Mesenchymal stem cell (in vitro differentiated cells and primary cell): ENCODE results near the gene KRTAP5-1.
"Not testable (repeated sequence)": the region's sequence is repeated elsewhere in the genome, so short reads cannot be mapped to it uniquely, and the experiment has no call there.

Experiments
- DNase-seq: peaks from one replicate; pipeline ENCODE4 v3.0.0-alpha.2; 2013
- H2AFZ ChIP-seq: one replicate; pipeline ENCODE4 v1.6.1; 2013; ENCODE audit warnings: low read depth, mild to moderate bottlenecking, control low read depth, inconsistent platforms, low read length, moderate library complexity
- H2AK5ac ChIP-seq: 2 replicates; pipeline ENCODE4 v1.6.1; 2013; ENCODE audit warnings: low read length, moderate library complexity, mild to moderate bottlenecking, inconsistent platforms; ENCODE audit not compliant: severe bottlenecking
- H2BK120ac ChIP-seq: one replicate; pipeline ENCODE4 v1.6.1; 2013; ENCODE audit warnings: low read depth, mild to moderate bottlenecking, inconsistent platforms, low read length, moderate library complexity
- H2BK12ac ChIP-seq, 2 experiments: one replicate each; pipeline ENCODE4 v1.6.1; 2013; ENCODE audit warnings: inconsistent platforms in 2 of 2, low read length in 2 of 2, mild to moderate bottlenecking in 2 of 2, moderate library complexity in 2 of 2, control low read depth in 1 of 2
- H2BK15ac ChIP-seq: one replicate; pipeline ENCODE4 v1.6.1; 2013; ENCODE audit warnings: mild to moderate bottlenecking, low read depth, inconsistent platforms; ENCODE audit not compliant: poor library complexity, severe bottlenecking
- H2BK5ac ChIP-seq: 2 replicates; pipeline ENCODE4 v1.6.1; 2013; ENCODE audit warnings: low read depth, mild to moderate bottlenecking, low read length, control low read depth, inconsistent platforms; ENCODE audit not compliant: poor library complexity, severe bottlenecking
- H3K14ac ChIP-seq, 2 experiments: one replicate each; pipeline ENCODE4 v1.6.1; 2013; ENCODE audit warnings: inconsistent platforms in 2 of 2, low read length in 2 of 2, control low read depth in 1 of 2, mild to moderate bottlenecking in 1 of 2, moderate library complexity in 1 of 2
- H3K18ac ChIP-seq, 2 experiments: one replicate each; pipeline ENCODE4 v1.6.1; 2013; ENCODE audit warnings: inconsistent platforms in 2 of 2, low read length in 2 of 2, control low read depth in 1 of 2, low read depth in 1 of 2, mild to moderate bottlenecking in 1 of 2
- H3K23ac ChIP-seq, 2 experiments: one replicate each; pipeline ENCODE4 v1.6.1; 2013; ENCODE audit warnings: inconsistent platforms in 2 of 2, low read length in 2 of 2, mild to moderate bottlenecking in 2 of 2, moderate library complexity in 2 of 2, control low read depth in 1 of 2
- H3K27ac ChIP-seq: 2 replicates; pipeline ENCODE4 v1.5.1; 2013; ENCODE audit warnings: mild to moderate bottlenecking, moderate library complexity, low read length, control low read depth, inconsistent platforms; ENCODE audit not compliant: poor library complexity, severe bottlenecking
- H3K27me3 ChIP-seq, 2 experiments: 2 replicates each; pipeline versions ENCODE4 v1.6.1 to v1.7.0; 2013; ENCODE audit warnings: low read length in 2 of 2, mild to moderate bottlenecking in 2 of 2, moderate library complexity in 2 of 2, control low read depth in 1 of 2, inconsistent platforms in 1 of 2; ENCODE audit not compliant: control insufficient read depth in 1 of 2, insufficient read depth in 1 of 2
- H3K36me3 ChIP-seq, 2 experiments: 2 replicates each; pipeline versions ENCODE4 v1.6.1 to v1.7.0; 2013; ENCODE audit warnings: low read length in 2 of 2, control low read depth in 1 of 2, inconsistent platforms in 1 of 2, low read depth in 1 of 2, mild to moderate bottlenecking in 1 of 2; ENCODE audit not compliant: insufficient read depth in 2 of 2, control insufficient read depth in 1 of 2
- H3K4ac ChIP-seq, 2 experiments: one replicate each; pipeline ENCODE4 v1.6.1; 2013; ENCODE audit warnings: inconsistent platforms in 2 of 2, low read length in 2 of 2, mild to moderate bottlenecking in 2 of 2, moderate library complexity in 2 of 2, control low read depth in 1 of 2, low read depth in 1 of 2
- H3K4me1 ChIP-seq: 2 replicates; pipeline ENCODE4 v1.6.1; 2013; ENCODE audit warnings: low read depth, low read length, control low read depth; ENCODE audit not compliant: control insufficient read depth, insufficient read depth
- H3K4me2 ChIP-seq: 2 replicates; pipeline ENCODE4 v1.6.1; 2013; ENCODE audit warnings: low read length, mild to moderate bottlenecking, inconsistent platforms; ENCODE audit not compliant: poor library complexity, severe bottlenecking
- H3K4me3 ChIP-seq, 2 experiments: 2 replicates each; pipeline versions ENCODE4 v1.5.1 to v1.7.0; 2013; ENCODE audit warnings: low read length in 2 of 2, mild to moderate bottlenecking in 2 of 2, control low read depth in 1 of 2, low read depth in 1 of 2; ENCODE audit not compliant: insufficient read depth in 1 of 2
- H3K79me1 ChIP-seq: replicated peaks from 2 replicates; pipeline ENCODE4 v1.6.1; 2013; ENCODE audit warnings: mild to moderate bottlenecking, control low read depth, low read length, inconsistent platforms; ENCODE audit not compliant: poor library complexity, severe bottlenecking
- H3K9ac ChIP-seq: 2 replicates; pipeline ENCODE4 v1.7.0; 2013; ENCODE audit warnings: mild to moderate bottlenecking, low read length, moderate library complexity
- H3K9me3 ChIP-seq: 2 replicates; pipeline ENCODE4 v1.7.0; 2013; ENCODE audit warnings: mild to moderate bottlenecking, low read length; ENCODE audit not compliant: control insufficient read depth
- H4K8ac ChIP-seq: one replicate; pipeline ENCODE4 v1.6.1; 2013; ENCODE audit warnings: inconsistent platforms, mild to moderate bottlenecking, low read length, moderate library complexity
- H4K91ac ChIP-seq: one replicate; pipeline ENCODE4 v1.6.1; 2013; ENCODE audit warnings: mild to moderate bottlenecking, low read length, inconsistent platforms
- WGBS: methylation state at CpG from one replicate; pipeline ENCODE4 v1.1.7; 2013; ENCODE audit warnings: mixed read lengths; 5-methylcytosine and 5-hydroxymethylcytosine counted together

Gene KRTAP5-1

GRCh38 chr11:1605923-1606322 is 20.8 kb upstream of the KRTAP5-1 start:
- H3K4ac ChIP-seq, H3K36me3 ChIP-seq, H3K14ac ChIP-seq, H2BK12ac ChIP-seq, H3K18ac ChIP-seq, H3K9ac ChIP-seq, H3K4me1 ChIP-seq, H4K8ac ChIP-seq, H3K4me3 ChIP-seq, H3K79me1 ChIP-seq, H3K4me2 ChIP-seq, H3K9me3 ChIP-seq, H3K27ac ChIP-seq, H4K91ac ChIP-seq, H2AFZ ChIP-seq, H2AK5ac ChIP-seq, DNase-seq, H2BK5ac ChIP-seq, H2BK15ac ChIP-seq, H2BK120ac ChIP-seq, H3K23ac ChIP-seq: not testable (repeated sequence)
- 81% methylated on average over 12 of the region's 13 CpGs for WGBS
- H3K27me3 ChIP-seq: peaks cover 52 to 69% of the 10 kb centered on the region in 2 experiments

- Histone ChIP-seq H3K36me3 (no peaks in the 10 kb centered on the region), H3K9me3 (no peaks in the 10 kb centered on the region), H2AFZ (no peak overlapping the region), H3K9ac (no peak overlapping the region), H3K14ac (no peak overlapping the region), H3K27ac (no peak overlapping the region), H4K91ac (no peak overlapping the region), H3K18ac (no peak overlapping the region), H3K79me1 (no peaks in the 10 kb centered on the region), H3K27me3 (peaks cover 63 to 80% of the 10 kb centered on the region in 2 experiments), H2BK5ac (no peak overlapping the region), H2AK5ac (no peak overlapping the region), H3K4me1 (peaks cover 2% of the 10 kb centered on the region), H3K4me2 (no peak overlapping the region), H2BK120ac (no peak overlapping the region), H2BK12ac (no peak overlapping the region), H3K23ac (no peak overlapping the region), H2BK15ac (no peak overlapping the region), H4K8ac (no peak overlapping the region), H3K4ac (no peak overlapping the region), H3K4me3 (no peak overlapping the region)
- WGBS: 85% methylated on average over 7 of the region's 7 CpGs
- DNase-seq: no peak
Measured at GRCh38 chr11:1604711-1605110, 19.6 kb upstream of the KRTAP5-1 start.

- WGBS: 85% methylated on average over 11 of the region's 11 CpGs
- H3K4ac ChIP-seq: no peak overlapping the region
Measured at GRCh38 chr11:1604181-1604580, 19.1 kb upstream of the KRTAP5-1 start.

GRCh38 chr11:1603629-1604028 is 18.5 kb upstream of the KRTAP5-1 start:
- H3K9ac ChIP-seq: no peak overlapping the region
- no peak overlapping the region for H3K4me3 ChIP-seq

More at GRCh38 chr11:1604181-1604580, 19.1 kb upstream of the KRTAP5-1 start:
- no peak overlapping the region for H3K4me3 ChIP-seq
- H2AFZ ChIP-seq: no peak overlapping the region
- H3K14ac ChIP-seq: no peak overlapping the region
- no peak overlapping the region for H3K18ac ChIP-seq
- H4K8ac ChIP-seq: no peak overlapping the region
- no peak overlapping the region for H2AK5ac ChIP-seq
- peak overlapping the region; percentile 50 for H4K91ac ChIP-seq
- no peak overlapping the region for H3K4me2 ChIP-seq
- peaks cover 2% of the 10 kb centered on the region for H3K4me1 ChIP-seq
- H3K36me3 ChIP-seq: no peaks in the 10 kb centered on the region
- H2BK5ac ChIP-seq: no peak overlapping the region
- no peak overlapping the region for H3K23ac ChIP-seq
- H3K27me3 ChIP-seq: peaks cover 67 to 84% of the 10 kb centered on the region in 2 experiments
- no peak overlapping the region for H2BK12ac ChIP-seq
- no peak overlapping the region for H2BK120ac ChIP-seq
- no peak for DNase-seq
- no peak overlapping the region for H3K9ac ChIP-seq
- no peak overlapping the region for H2BK15ac ChIP-seq
- H3K79me1 ChIP-seq: no peaks in the 10 kb centered on the region
- no peaks in the 10 kb centered on the region for H3K9me3 ChIP-seq
- no peak overlapping the region for H3K27ac ChIP-seq

More at GRCh38 chr11:1603629-1604028, 18.5 kb upstream of the KRTAP5-1 start:
- 74% methylated on average over 1 of the region's 1 CpG for WGBS
- no peak overlapping the region for H3K23ac ChIP-seq
- no peak overlapping the region for H4K8ac ChIP-seq
- no peak overlapping the region for H2BK120ac ChIP-seq
- no peaks in the 10 kb centered on the region for H3K36me3 ChIP-seq
- no peak overlapping the region for H3K4ac ChIP-seq
- no peak overlapping the region for H2BK15ac ChIP-seq
- H4K91ac ChIP-seq: no peak overlapping the region
- DNase-seq: no peak
- H3K27me3 ChIP-seq: peaks cover 72 to 86% of the 10 kb centered on the region in 2 experiments
- H3K9me3 ChIP-seq: no peaks in the 10 kb centered on the region
- peaks cover 2% of the 10 kb centered on the region for H3K4me1 ChIP-seq
- H2BK12ac ChIP-seq: no peak overlapping the region
- no peak overlapping the region for H2AFZ ChIP-seq
- H2BK5ac ChIP-seq: no peak overlapping the region
- H3K14ac ChIP-seq: no peak overlapping the region
- H3K79me1 ChIP-seq: no peaks in the 10 kb centered on the region
- H3K27ac ChIP-seq: no peak overlapping the region
- no peak overlapping the region for H2AK5ac ChIP-seq
- H3K18ac ChIP-seq: no peak overlapping the region
- no peak overlapping the region for H3K4me2 ChIP-seq
